ENCODE measurements around the gene CCDC57. TPM values are rescaled to one million over a fixed set of nuclear protein-coding genes. Genes with fewer than 3 reads are reported as not detected.

The CCDC57 gene
- total and polyA plus RNA-seq, 2 of the 4 experiments (the other 2 are of a cell fraction) = 7.3 to 31.3 TPM

DNA sequence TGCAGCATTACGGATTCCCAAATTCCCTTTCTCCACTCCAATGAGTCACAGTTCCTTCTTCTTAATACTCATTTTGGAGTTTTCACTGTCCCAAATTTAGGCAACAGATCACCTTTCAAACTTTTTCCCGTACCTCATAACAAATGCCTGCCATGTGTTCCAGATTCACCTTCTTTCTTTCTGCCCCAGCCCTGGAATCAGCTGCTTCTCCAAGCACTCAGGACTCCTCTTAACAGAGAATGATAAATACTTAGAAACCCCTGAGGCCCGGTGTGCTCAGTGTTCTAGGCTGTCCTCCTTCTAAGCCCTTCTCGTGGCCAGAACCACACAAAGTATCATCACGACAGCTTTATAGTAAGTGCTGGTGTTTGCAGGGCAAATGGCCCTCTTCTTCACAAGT, 45.9 kb upstream of the CCDC57 start:
- no peak overlapping the region for H2AFZ ChIP-seq (replicated peaks; ENCODE audit: low read length, poor library complexity)
- CTCF ChIA-PET = no interaction called here
- H3K4me2 ChIP-seq (ENCODE audit: low read depth, low read length) = no peak overlapping the region
- H4K20me1 ChIP-seq (ENCODE audit: insufficient read depth, low read length) = peaks cover 82% of the 10 kb centered on the region
- no peak overlapping the region for H4K8ac ChIP-seq (ENCODE audit: low read depth in 2 of 2, low read length in 2 of 2)
- no peak overlapping the region for H3K18ac ChIP-seq (ENCODE audit: low read depth, low read length)
- no peak overlapping the region for H3K14ac ChIP-seq (replicated peaks; ENCODE audit: low read depth, low read length)
- H3K9me1 ChIP-seq (ENCODE audit: insufficient read depth, low read length) = peaks cover 23% of the 10 kb centered on the region
- POLR2A ChIA-PET (ENCODE audit: unreplicated experiment) = no interaction called here
- 100% methylated on average over 1 of the region's 5 CpGs; no CpG with 5 or more reads in 1 of the 2 experiments for WGBS, 2 experiments (ENCODE audit: extremely low coverage in 2 of 2, insufficient read length in 1 of 2)
- no peak overlapping the region for H3K4me3 ChIP-seq (ENCODE audit: insufficient read depth, low read depth, low read length)
- no peaks in the 10 kb centered on the region for H3K9me3 ChIP-seq (ENCODE audit: control insufficient read depth, insufficient read depth, low read length)
- no peak for DNase-seq
- H3K23ac ChIP-seq (ENCODE audit: low read depth, low read length) = no peak overlapping the region
- no peak overlapping the region for H2BK15ac ChIP-seq (ENCODE audit: low read depth, low read length)
- dilution Hi-C loops (cut with HindIII; ENCODE audit: low sequenced_read_pairs, unreplicated experiment) = no loop called here
- H2BK120ac ChIP-seq (ENCODE audit: low read depth, low read length) = no peak overlapping the region
- in situ Hi-C loops (cut with MboI; ENCODE audit: low sequenced_read_pairs) = no loop called here
- H3K27me3 ChIP-seq (ENCODE audit: control insufficient read depth, insufficient read depth, low read length) = no peaks in the 10 kb centered on the region
- no peak overlapping the region for H3K56ac ChIP-seq (ENCODE audit: extremely low read depth, insufficient read depth, low read length)
- ATAC-seq (ENCODE audit: low read depth) = no peak
- H3K4ac ChIP-seq (ENCODE audit: low read depth, low read length) = no peak overlapping the region
- H2BK5ac ChIP-seq (ENCODE audit: low read depth, low read length, poor library complexity, severe bottlenecking) = no peak overlapping the region
- no peak for TF ChIP-seq POLR2A (IDR thresholded peaks at IDR 0.05; ENCODE audit: low read depth, low read length)
- TF ChIP-seq NFE2L2 (IDR thresholded peaks at IDR 0.05; ENCODE audit: low read depth, low read length) = no peak
- no peak for TF ChIP-seq CEBPB (IDR thresholded peaks at IDR 0.05; ENCODE audit: low read depth, low read length)
- TF ChIP-seq, protein P1, sequence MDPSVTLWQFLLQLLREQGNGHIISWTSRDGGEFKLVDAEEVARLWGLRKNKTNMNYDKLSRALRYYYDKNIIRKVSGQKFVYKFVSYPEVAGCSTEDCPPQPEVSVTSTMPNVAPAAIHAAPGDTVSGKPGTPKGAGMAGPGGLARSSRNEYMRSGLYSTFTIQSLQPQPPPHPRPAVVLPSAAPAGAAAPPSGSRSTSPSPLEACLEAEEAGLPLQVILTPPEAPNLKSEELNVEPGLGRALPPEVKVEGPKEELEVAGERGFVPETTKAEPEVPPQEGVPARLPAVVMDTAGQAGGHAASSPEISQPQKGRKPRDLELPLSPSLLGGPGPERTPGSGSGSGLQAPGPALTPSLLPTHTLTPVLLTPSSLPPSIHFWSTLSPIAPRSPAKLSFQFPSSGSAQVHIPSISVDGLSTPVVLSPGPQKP (IDR thresholded peaks at IDR 0.05; ENCODE audit: borderline replicate concordance, low read depth, low read length) = no peak
- no peak for TF ChIP-seq BHLHE40 (IDR thresholded peaks at IDR 0.05; ENCODE audit: low read depth, low read length)
- no peak overlapping the region for H3K27ac ChIP-seq (ENCODE audit: insufficient read depth, low read length)
- no peaks in the 10 kb centered on the region for H3K4me1 ChIP-seq (ENCODE audit: control insufficient read depth, insufficient read depth, low read length)
- H3K36me3 ChIP-seq (ENCODE audit: control insufficient read depth, insufficient read depth, low read length) = peaks cover 69% of the 10 kb centered on the region
- H4K91ac ChIP-seq (ENCODE audit: insufficient read depth, low read depth, low read length) = no peak overlapping the region
- peaks cover 33 to 77% of the 10 kb centered on the region in 2 experiments for H3K79me1 ChIP-seq (ENCODE audit: low read depth in 1 of 2, low read length in 2 of 2)
- H3K9ac ChIP-seq (ENCODE audit: low read depth, low read length) = no peak overlapping the region
- BruUV-seq (replicated peaks) = no TSS peak
- no peak overlapping the region for H2AK5ac ChIP-seq (ENCODE audit: low read depth, low read length)
- no peak overlapping the region for H4K5ac ChIP-seq (ENCODE audit: low read depth, low read length)
- no peak overlapping the region for H2BK20ac ChIP-seq (ENCODE audit: low read depth, low read length)
- intact Hi-C loops (cut with micrococcal nuclease) = no loop called here
- no peak overlapping the region for H2AK9ac ChIP-seq (replicated peaks; ENCODE audit: low read depth, low read length, poor library complexity)

Data from IMR-90 (cell line).